ENCODE data around the gene ATP8A2.
"Not testable (repeated sequence)": the region's sequence is repeated elsewhere in the genome, so short reads cannot be mapped to it uniquely, and the experiment has no call there.

ATP8A2 gene

GRCh38 chr13:25776722-25777121, 404.9 kb downstream of the ATP8A2 start:
- no peak for DNase-seq (ENCODE audit: low read depth)
- no peak overlapping the region for H3K4me3 ChIP-seq (ENCODE audit: low read length)
- TF ChIP-seq CTCF (IDR thresholded peaks at IDR 0.05; ENCODE audit: insufficient read depth, low read depth, low read length, missing control alignments): no peak

GRCh38 chr13:25777509-25777908, 405.7 kb downstream of the ATP8A2 start:
- no peak for TF ChIP-seq CTCF (IDR thresholded peaks at IDR 0.05; ENCODE audit: insufficient read depth, low read depth, low read length, missing control alignments)
- DNase-seq (ENCODE audit: low read depth): no peak
- H3K4me3 ChIP-seq (ENCODE audit: low read length): no peak overlapping the region

- H3K4me3 ChIP-seq (ENCODE audit: low read length): no peak overlapping the region
- no peak for TF ChIP-seq CTCF (IDR thresholded peaks at IDR 0.05; ENCODE audit: insufficient read depth, low read depth, low read length, missing control alignments)
- DNase-seq (ENCODE audit: low read depth): no peak
These were observed 406.6 kb downstream of the ATP8A2 start for GRCh38 chr13:25778365-25778764.

GRCh38 chr13:25778808-25779305, 407.1 kb downstream of the ATP8A2 start:
- DNase-seq (ENCODE audit: low read depth): no peak
- no peak for TF ChIP-seq CTCF (IDR thresholded peaks at IDR 0.05; ENCODE audit: insufficient read depth, low read depth, low read length, missing control alignments)
- no peak overlapping the region for H3K4me3 ChIP-seq (ENCODE audit: low read length)

GRCh38 chr13:25783076-25783475, 411.3 kb downstream of the ATP8A2 start:
- no peak for DNase-seq (ENCODE audit: low read depth)
- H3K4me3 ChIP-seq (ENCODE audit: low read length): no peak overlapping the region
- no peak for TF ChIP-seq CTCF (IDR thresholded peaks at IDR 0.05; ENCODE audit: insufficient read depth, low read depth, low read length, missing control alignments)

GRCh38 chr13:25783601-25784024, 411.8 kb downstream of the ATP8A2 start:
- TF ChIP-seq CTCF (IDR thresholded peaks at IDR 0.05; ENCODE audit: insufficient read depth, low read depth, low read length, missing control alignments): no peak
- DNase-seq (ENCODE audit: low read depth): no peak

GRCh38 chr13:25784119-25784518, 412.3 kb downstream of the ATP8A2 start:
- H3K4me3 ChIP-seq (ENCODE audit: low read length): no peak overlapping the region
- no peak for TF ChIP-seq CTCF (IDR thresholded peaks at IDR 0.05; ENCODE audit: insufficient read depth, low read depth, low read length, missing control alignments)

More at GRCh38 chr13:25783601-25784024, 411.8 kb downstream of the ATP8A2 start:
- H3K4me3 ChIP-seq (ENCODE audit: low read length): no peak overlapping the region

GRCh38 chr13:25790137-25790536, 418.4 kb downstream of the ATP8A2 start:
- not testable (repeated sequence) for H3K4me3 ChIP-seq (ENCODE audit: low read length); DNase-seq (ENCODE audit: low read depth)

More at GRCh38 chr13:25784119-25784518, 412.3 kb downstream of the ATP8A2 start:
- no peak for DNase-seq (ENCODE audit: low read depth)
